Measurements from ENCODE around the gene WDR1.

The WDR1 gene

DNA sequence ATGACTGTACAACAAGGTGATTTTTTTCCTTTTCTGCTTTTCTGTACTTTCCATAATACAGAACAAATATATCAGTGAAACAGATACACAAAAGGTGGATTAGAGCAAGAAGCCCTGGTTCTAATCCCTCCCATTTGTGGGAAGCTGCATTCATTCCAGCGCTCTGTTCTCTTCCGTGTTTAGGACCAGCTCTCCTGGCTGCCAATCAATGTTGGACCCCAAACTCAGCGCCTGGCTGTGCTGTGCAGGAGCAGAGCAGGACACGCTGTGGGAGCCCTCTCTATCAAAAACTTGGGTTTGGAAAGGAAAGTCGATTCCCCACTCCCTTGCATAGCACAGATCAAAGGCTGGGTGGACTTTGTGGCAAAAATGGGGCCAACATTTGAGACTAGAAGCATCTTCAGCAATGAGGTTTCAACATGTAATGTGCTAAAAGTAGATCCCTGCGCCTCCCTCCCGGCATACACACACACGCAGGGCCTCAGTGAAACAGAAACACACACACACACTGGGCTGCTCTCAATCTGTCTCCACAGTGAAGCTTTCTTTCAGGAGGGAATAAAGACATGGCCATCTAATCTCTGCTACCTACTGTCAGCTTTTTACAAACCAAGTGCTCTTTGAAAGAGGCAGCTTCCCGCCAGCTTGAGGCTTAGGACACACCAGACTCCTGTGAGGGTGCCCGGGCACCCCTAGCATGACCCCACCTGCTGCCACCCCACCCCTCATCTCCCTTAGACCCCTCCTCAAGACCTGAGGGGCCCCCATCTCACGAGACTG lies 12.2 kb downstream of the WDR1 start:
- in situ Hi-C loops (cut with MboI; ENCODE audit: low sequenced_read_pairs): no loop called here
- H3K27me3 ChIP-seq (ENCODE audit: low read depth): no peaks in the 10 kb centered on the region
- peak; percentile 55 to 61 for DNase-seq (ENCODE audit: low spot score in 2 of 2)
- peaks cover 52% of the 10 kb centered on the region for H3K36me3 ChIP-seq (replicated peaks)
- H3K9me3 ChIP-seq: no peaks in the 10 kb centered on the region
- peaks cover 10% of the 10 kb centered on the region for H3K4me1 ChIP-seq
- H3K4me3 ChIP-seq: no peak overlapping the region

DNA sequence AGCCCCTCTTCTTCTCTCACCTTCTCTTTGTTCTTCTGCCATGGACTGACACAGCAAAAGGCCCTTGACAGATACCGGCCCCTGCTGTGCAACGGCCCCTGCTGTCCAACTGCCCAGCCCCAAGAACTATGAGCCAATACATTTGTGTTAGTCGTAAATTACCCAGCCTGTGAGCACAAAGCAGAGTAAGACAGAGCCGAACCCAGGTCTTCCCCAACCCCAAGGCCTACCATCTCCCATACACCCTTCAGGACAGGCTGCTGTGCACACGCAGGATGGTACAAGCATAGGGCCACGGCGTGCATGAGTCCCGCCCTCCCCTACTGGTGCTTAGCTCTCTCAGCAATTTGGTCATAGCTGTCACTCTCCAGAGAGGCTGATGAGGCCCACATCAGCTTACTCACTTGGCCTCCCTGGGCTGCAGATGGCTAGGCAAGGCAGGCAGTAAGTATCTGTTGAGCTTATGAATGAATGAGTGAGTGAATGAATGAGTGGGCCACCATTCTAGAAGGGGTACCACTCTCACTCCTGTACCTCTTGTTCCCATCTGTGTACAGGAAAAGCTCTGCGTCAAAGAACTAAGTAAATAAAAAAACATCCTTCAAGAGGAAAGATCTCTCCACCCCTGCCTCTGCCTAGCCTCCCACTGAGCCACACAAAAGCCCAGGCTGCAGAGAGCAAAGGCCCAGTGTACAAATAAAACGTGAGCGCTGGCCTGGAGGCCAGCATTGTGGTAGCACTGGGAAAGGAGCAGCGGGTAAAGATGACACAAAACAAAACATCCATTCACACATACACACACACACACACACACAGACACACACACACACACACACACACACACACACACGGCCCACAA lies 13.9 kb downstream of the WDR1 start:
- H3K9me3 ChIP-seq: no peaks in the 10 kb centered on the region
- H3K4me1 ChIP-seq: peaks cover 10% of the 10 kb centered on the region
- DNase-seq (ENCODE audit: low spot score in 2 of 2): no peak
- H3K36me3 ChIP-seq (replicated peaks): peaks cover 50% of the 10 kb centered on the region
- no peak overlapping the region for H3K4me3 ChIP-seq
- H3K27me3 ChIP-seq (ENCODE audit: low read depth): no peaks in the 10 kb centered on the region
- in situ Hi-C loops (cut with MboI; ENCODE audit: low sequenced_read_pairs): no loop called here

DNA sequence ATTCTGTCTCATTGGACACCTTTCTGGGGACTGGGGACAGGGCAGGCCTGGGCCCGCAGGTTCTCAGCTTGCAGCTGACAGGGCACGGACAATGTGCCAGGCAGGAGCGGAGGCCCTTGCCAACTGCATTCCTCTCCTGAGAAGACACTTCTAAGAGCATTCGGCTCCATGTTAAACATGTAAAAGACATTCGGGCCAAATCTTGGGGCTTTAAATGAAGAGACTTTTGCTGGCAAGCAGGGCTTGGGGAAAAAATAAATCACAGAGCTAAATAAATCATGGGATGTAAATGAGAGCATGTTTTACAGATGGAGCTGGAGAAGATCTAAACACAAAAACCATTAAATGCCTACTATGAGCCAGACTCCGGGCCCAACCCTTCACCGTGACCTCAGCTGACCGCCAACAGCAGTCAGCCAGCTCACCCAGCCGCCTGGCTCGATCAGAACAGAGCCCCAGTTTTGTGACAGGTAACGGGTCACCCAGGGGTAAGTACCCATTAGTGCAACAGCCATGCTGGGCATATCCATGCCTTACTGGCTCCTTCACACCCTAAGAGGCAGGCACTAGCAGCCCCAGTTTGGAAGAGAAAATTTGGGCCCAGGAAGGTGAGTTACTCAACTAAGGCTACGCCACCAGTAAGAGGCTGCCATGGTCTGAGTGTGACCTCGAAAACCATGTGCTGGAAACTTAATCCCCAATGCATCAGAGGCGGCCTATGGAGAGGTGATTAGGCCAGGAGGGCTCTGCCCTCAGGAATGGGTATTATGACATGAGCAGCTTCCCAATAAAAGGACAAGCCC lies 14.7 kb downstream of the WDR1 start:
- no peaks in the 10 kb centered on the region for H3K9me3 ChIP-seq
- no peak for DNase-seq (ENCODE audit: low spot score in 2 of 2)
- H3K4me3 ChIP-seq: no peak overlapping the region
- H3K36me3 ChIP-seq (replicated peaks): peaks cover 55% of the 10 kb centered on the region
- H3K27me3 ChIP-seq (ENCODE audit: low read depth): no peaks in the 10 kb centered on the region
- in situ Hi-C loops (cut with MboI; ENCODE audit: low sequenced_read_pairs): no loop called here
- peaks cover 10% of the 10 kb centered on the region for H3K4me1 ChIP-seq

DNA sequence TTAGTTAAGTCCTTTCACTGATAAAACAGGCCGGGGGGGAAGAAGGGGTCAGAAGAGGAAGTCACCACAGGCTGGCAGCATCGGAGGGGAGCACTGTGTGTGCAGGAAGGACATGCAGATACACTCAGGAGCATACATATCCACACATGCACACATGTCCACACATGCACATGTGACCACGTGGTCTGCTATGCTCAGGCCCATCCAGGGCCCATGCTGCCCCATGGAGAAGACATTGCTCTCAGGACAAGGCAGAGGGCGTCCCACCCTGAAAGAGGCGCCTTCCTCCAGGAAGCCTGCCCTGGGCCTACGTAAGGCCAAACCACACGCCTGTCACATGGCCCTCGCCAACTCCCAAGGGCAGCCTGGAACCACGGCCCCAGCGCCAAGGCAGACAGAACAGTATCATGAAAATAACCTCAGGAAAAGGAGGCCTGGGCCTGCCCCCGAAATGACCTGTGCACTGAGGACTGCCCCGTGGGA lies 15.8 kb downstream of the WDR1 start:
- Histone ChIP-seq H3K9me3 (no peaks in the 10 kb centered on the region), H3K4me1 (peaks cover 10% of the 10 kb centered on the region), H3K27me3 (ENCODE audit: low read depth) (no peaks in the 10 kb centered on the region), H3K4me3 (no peak overlapping the region), H3K36me3 (replicated peaks) (peaks cover 66% of the 10 kb centered on the region)
- in situ Hi-C loops (cut with MboI; ENCODE audit: low sequenced_read_pairs): no loop called here
- DNase-seq (ENCODE audit: low spot score in 2 of 2): no peak

GRCh38 chr4:10099499-10100325 lies 16.9 kb downstream of the WDR1 start:
- Histone ChIP-seq H3K36me3 (replicated peaks) (peaks cover 71% of the 10 kb centered on the region), H3K9me3 (no peaks in the 10 kb centered on the region), H3K27me3 (ENCODE audit: low read depth) (no peaks in the 10 kb centered on the region), H3K4me3 (no peak overlapping the region), H3K4me1 (peaks cover 7% of the 10 kb centered on the region)
- DNase-seq (ENCODE audit: low spot score in 2 of 2): no peak
- in situ Hi-C loops (cut with MboI; ENCODE audit: low sequenced_read_pairs): no loop called here

DNA sequence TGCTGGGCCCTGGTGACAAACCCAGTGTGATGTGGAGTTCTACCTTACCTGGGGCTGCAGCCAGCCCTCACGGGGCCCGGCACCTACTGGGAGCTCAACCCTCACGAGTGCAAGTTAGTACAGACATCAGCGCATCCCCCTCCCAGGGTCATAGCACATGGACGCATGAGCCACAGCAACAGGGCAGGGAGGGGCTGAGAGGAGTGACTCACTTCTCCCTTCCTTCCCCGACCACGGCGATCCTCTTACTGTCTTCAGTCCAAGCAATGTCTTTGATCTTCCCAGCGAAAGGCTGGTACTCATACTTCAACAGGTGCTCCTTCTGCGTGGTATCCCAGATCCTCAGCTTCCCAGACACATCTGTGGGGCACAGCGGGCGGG lies 17.8 kb downstream of the WDR1 start:
- Histone ChIP-seq H3K27me3 (ENCODE audit: low read depth) (no peaks in the 10 kb centered on the region), H3K4me1 (peaks cover under 1% of the 10 kb centered on the region; the same call in 1 of the 2 replicates), H3K4me3 (no peak overlapping the region), H3K36me3 (replicated peaks) (peaks cover 81% of the 10 kb centered on the region), H3K9me3 (no peaks in the 10 kb centered on the region)
- in situ Hi-C loops (cut with MboI; ENCODE audit: low sequenced_read_pairs): no loop called here
- DNase-seq (ENCODE audit: low spot score in 2 of 2): no peak

GRCh38 chr4:10097906-10098779 lies 18.5 kb downstream of the WDR1 start:
- Histone ChIP-seq H3K4me1 (no peaks in the 10 kb centered on the region), H3K36me3 (replicated peaks) (peaks cover 85% of the 10 kb centered on the region)
- in situ Hi-C loops (cut with MboI; ENCODE audit: low sequenced_read_pairs): no loop called here

DNA sequence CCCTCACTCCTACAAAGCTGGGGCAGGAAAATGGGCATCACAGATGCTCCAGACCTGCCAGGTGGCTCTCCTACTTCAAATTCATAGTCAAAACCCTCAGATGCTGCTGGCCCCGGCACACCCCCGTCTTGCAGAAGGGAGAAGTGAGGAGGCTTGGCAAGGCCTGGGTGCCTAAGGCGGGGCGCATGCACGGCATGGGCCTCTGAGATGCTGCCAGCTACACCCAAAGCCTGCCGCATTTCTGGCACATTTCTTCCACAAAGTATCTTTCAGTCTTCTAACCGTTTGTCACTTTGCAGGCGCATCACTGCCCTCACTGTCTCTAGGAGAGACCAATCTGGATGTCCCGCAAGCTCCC lies 19.6 kb downstream of the WDR1 start:
- no peak overlapping the region for H3K4me3 ChIP-seq
- no peaks in the 10 kb centered on the region for H3K27me3 ChIP-seq (ENCODE audit: low read depth)
- no peaks in the 10 kb centered on the region for H3K9me3 ChIP-seq
- no peak for DNase-seq (ENCODE audit: low spot score in 2 of 2)
- H3K4me1 ChIP-seq: no peaks in the 10 kb centered on the region
- H3K36me3 ChIP-seq (replicated peaks): peaks cover 82% of the 10 kb centered on the region
- in situ Hi-C loops (cut with MboI; ENCODE audit: low sequenced_read_pairs): no loop called here

More at GRCh38 chr4:10097906-10098779, 18.5 kb downstream of the WDR1 start:
- no peaks in the 10 kb centered on the region for H3K9me3 ChIP-seq
- DNase-seq (ENCODE audit: low spot score in 2 of 2): no peak
- H3K27me3 ChIP-seq (ENCODE audit: low read depth): no peaks in the 10 kb centered on the region
- no peak overlapping the region for H3K4me3 ChIP-seq

DNA sequence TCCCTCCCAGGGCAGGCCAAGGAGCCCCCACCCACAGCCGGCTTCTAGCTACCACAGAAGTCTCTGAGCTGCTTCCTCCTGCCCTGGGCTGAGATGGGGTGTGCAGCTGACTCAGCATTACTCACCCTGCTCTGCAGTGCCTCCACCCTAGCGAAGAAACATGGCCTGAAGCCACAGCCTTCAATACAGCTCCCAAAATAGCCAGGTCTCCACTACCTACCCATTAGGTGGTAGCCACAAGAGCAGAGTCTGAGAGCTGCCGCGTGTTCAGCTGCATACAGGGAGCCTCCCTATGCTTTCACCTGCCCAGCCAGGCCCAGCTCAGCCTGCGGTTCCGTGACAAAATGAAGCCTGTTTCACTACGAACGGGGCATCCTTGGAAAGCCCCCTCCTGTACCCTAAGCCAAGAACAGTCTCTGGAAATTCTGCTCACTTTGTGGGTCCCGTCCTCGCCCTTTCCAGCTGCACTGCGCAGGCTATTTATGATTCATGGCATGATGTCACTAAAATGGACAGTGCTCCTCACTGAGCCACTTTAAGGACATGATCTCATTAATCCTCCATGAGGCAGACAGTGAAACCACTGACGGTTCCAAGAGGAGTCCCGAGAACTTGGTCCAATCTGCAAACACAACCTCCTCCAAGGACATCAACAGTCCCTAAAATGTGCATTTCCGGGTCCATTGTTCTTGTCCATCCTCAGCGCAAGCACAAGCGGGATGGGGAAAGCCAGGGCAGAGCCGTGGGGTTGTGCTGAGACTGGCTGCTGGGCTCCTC lies 20.2 kb downstream of the WDR1 start:
- Histone ChIP-seq H3K27me3 (ENCODE audit: low read depth) (no peaks in the 10 kb centered on the region), H3K4me1 (no peaks in the 10 kb centered on the region), H3K4me3 (no peak overlapping the region), H3K9me3 (no peaks in the 10 kb centered on the region), H3K36me3 (replicated peaks) (peaks cover 82% of the 10 kb centered on the region)
- DNase-seq (ENCODE audit: low spot score in 2 of 2): no peak
- in situ Hi-C loops (cut with MboI; ENCODE audit: low sequenced_read_pairs): no loop called here

GRCh38 chr4:10095296-10095991 lies 21.2 kb downstream of the WDR1 start:
- Histone ChIP-seq H3K27me3 (ENCODE audit: low read depth) (no peaks in the 10 kb centered on the region), H3K4me3 (no peak overlapping the region), H3K9me3 (no peaks in the 10 kb centered on the region), H3K4me1 (no peaks in the 10 kb centered on the region), H3K36me3 (replicated peaks) (peaks cover 88% of the 10 kb centered on the region)
- in situ Hi-C loops (cut with MboI; ENCODE audit: low sequenced_read_pairs): no loop called here
- no peak for DNase-seq (ENCODE audit: low spot score in 2 of 2)

GRCh38 chr4:10094841-10095240 lies 21.8 kb downstream of the WDR1 start:
- in situ Hi-C loops (cut with MboI; ENCODE audit: low sequenced_read_pairs): no loop called here
- Histone ChIP-seq H3K4me1 (no peaks in the 10 kb centered on the region), H3K9me3 (no peaks in the 10 kb centered on the region), H3K36me3 (replicated peaks) (peaks cover 92% of the 10 kb centered on the region), H3K27me3 (ENCODE audit: low read depth) (no peaks in the 10 kb centered on the region), H3K4me3 (no peak overlapping the region)
- DNase-seq (ENCODE audit: low spot score in 2 of 2): no peak
